ENCODE measurements around the gene LYRM9. TPM values are rescaled to one million over a fixed set of nuclear protein-coding genes. Genes with fewer than 3 reads are reported as not detected.

LYRM9 gene
- total and polyA plus RNA-seq, 9 of the 15 experiments (the other 6 are each of a cell fraction or from before 2014, with no cell fraction given), result 0.98 to 4.7 (median 1.8) TPM

- ChIA-PET POLR2A (no interaction called here), CTCF (ENCODE audit: low intra/inter-chr PET ratio) (no interaction called here)
- Histone ChIP-seq H3K79me2 (ENCODE audit: control insufficient read depth, insufficient read depth, low read length) (no peaks in the 10 kb centered on the region), H3K9me1 (ENCODE audit: control insufficient read depth, insufficient read depth, low read length) (no peaks in the 10 kb centered on the region), H3K9me3 (replicated peaks; ENCODE audit: control insufficient read depth, insufficient read depth, low read depth, low read length) (no peaks in the 10 kb centered on the region), H3K27me3 (ENCODE audit: control insufficient read depth in 2 of 2, insufficient read depth in 2 of 2, low read length in 2 of 2) (no peaks in the 10 kb centered on the region), H3K4me3 (no peak overlapping the region), H4K20me1 (replicated peaks; ENCODE audit: control insufficient read depth, insufficient read depth, low read length) (no peaks in the 10 kb centered on the region), H2AFZ (ENCODE audit: low read depth, low read length) (no peak overlapping the region), H3K36me3 (ENCODE audit: control insufficient read depth, insufficient read depth, low read length) (no peaks in the 10 kb centered on the region), H3K27ac (ENCODE audit: extremely low read depth, low read depth, low read length) (no peak overlapping the region), H3K4me1 (replicated peaks in 1 of 2; ENCODE audit: control insufficient read depth in 2 of 2, insufficient read depth in 2 of 2, low read length in 2 of 2) (peaks cover 3% of the 10 kb centered on the region in 2 experiments; a peak in 3 of 5 replicates), H3K4me2 (ENCODE audit: insufficient read depth, low read length) (no peak overlapping the region), H3K9ac (ENCODE audit: insufficient read depth in 1 of 2, low read depth in 2 of 2, low read length in 2 of 2) (no peak overlapping the region)
- 87% methylated on average over 5 of the region's 5 CpGs for WGBS (ENCODE audit: insufficient coverage, low coverage, missing lambda C conversion rate)
- FAIRE-seq, result no peak
- in situ Hi-C loops (cut with MboI) (no loop called here), intact Hi-C loops (cut with micrococcal nuclease) (no loop called here)
- TF ChIP-seq ZNF311 (CRISPR knock-in tag; IDR thresholded peaks at IDR 0.05) (no peak), ZNF197 (CRISPR knock-in tag; IDR thresholded peaks at IDR 0.05; ENCODE audit: low read depth) (no peak), POLR3A (IDR thresholded peaks at IDR 0.05; ENCODE audit: borderline replicate concordance, extremely low read depth, insufficient read depth, insufficient read length) (no peak), ATF7 (IDR thresholded peaks at IDR 0.05) (no peak), TSHZ1 (CRISPR knock-in tag; IDR thresholded peaks at IDR 0.05) (no peak), MCM7 (IDR thresholded peaks at IDR 0.05) (no peak), MAFF (IDR thresholded peaks at IDR 0.05; ENCODE audit: low read length) (no peak), TRIM25 (IDR thresholded peaks at IDR 0.05; ENCODE audit: borderline replicate concordance) (no peak), ARNT (IDR thresholded peaks at IDR 0.05) (no peak), SMARCA4 (IDR thresholded peaks at IDR 0.05) (no peak), CBX1 (IDR thresholded peaks at IDR 0.05; ENCODE audit: low read depth) (no peak), BCLAF1 (IDR thresholded peaks at IDR 0.05; ENCODE audit: borderline replicate concordance in 1 of 2, control insufficient read depth in 1 of 2, low read depth in 2 of 2, low read length in 1 of 2) (no peak), ZNF699 (CRISPR knock-in tag; IDR thresholded peaks at IDR 0.05; ENCODE audit: insufficient replicate concordance) (no peak), ZNF77 (CRISPR knock-in tag; IDR thresholded peaks at IDR 0.05) (no peak), HDAC8 (tag; IDR thresholded peaks at IDR 0.05) (no peak), ZNF253 (CRISPR knock-in tag; conservative IDR thresholded peaks at IDR 0.05) (no peak)
- ATAC-seq, result no peak
- no peak for DNase-seq (ENCODE audit: extremely low read depth in 1 of 4, low spot score in 3 of 4)
- no TSS peak for BruUV-seq (replicated peaks)
Observed at GRCh38 chr17:27921077-27921476, 27.9 kb upstream of the LYRM9 start.

Data from K562 (cell line).